ENCODE results near the gene GUCA2B.

GUCA2B gene

GRCh38 chr1:42192106-42192505, 38.9 kb downstream of the GUCA2B start:
- CTCF ChIA-PET: interaction anchor here (0.6 to 3.0 kb wide), 2 partner anchors 18 to 395 kb away, joined by 3 to 20 read pairs; no protein-coding TSS in a partner anchor
- DNase-seq (ENCODE audit: low read depth, low spot score): no peak
- TF ChIP-seq, protein P1, sequence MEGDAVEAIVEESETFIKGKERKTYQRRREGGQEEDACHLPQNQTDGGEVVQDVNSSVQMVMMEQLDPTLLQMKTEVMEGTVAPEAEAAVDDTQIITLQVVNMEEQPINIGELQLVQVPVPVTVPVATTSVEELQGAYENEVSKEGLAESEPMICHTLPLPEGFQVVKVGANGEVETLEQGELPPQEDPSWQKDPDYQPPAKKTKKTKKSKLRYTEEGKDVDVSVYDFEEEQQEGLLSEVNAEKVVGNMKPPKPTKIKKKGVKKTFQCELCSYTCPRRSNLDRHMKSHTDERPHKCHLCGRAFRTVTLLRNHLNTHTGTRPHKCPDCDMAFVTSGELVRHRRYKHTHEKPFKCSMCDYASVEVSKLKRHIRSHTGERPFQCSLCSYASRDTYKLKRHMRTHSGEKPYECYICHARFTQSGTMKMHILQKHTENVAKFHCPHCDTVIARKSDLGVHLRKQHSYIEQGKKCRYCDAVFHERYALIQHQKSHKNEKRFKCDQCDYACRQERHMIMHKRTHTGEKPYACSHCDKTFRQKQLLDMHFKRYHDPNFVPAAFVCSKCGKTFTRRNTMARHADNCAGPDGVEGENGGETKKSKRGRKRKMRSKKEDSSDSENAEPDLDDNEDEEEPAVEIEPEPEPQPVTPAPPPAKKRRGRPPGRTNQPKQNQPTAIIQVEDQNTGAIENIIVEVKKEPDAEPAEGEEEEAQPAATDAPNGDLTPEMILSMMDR (IDR thresholded peaks at IDR 0.05; ENCODE audit: insufficient read depth, low read length, missing control alignments): no peak
- no peak overlapping the region for H3K4me3 ChIP-seq (ENCODE audit: low read depth, low read length)
- POLR2A ChIA-PET: no interaction called here

DNA sequence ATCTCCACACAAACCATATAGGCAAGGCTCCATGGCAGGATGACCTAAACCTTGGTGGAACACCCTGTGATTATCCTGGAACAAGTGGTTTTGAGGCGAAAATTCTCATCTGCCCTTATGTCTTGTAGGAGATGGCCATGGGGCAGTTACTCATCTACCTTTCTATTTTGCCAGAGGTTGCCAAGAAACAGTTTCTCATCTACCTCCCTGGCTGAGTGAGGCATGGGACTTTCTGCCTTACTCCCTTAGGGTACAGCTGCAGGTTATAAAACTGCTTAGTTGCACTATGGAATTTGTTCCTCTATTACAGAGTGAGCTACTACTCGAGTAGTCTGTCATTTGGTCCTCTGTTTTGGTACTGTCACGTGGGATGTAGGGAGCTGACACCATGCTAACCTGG, 42.6 kb downstream of the GUCA2B start:
- no peak overlapping the region for H3K4me3 ChIP-seq (ENCODE audit: low read depth, low read length)
- ChIA-PET POLR2A (no interaction called here), CTCF (interaction anchor here (2.0 kb wide), 1 partner anchor 23 kb away, joined by 12 read pairs; no protein-coding TSS in a partner anchor)
- no peak for DNase-seq (ENCODE audit: low read depth, low spot score)
- TF ChIP-seq, protein P1 (IDR thresholded peaks at IDR 0.05; ENCODE audit: insufficient read depth, low read length, missing control alignments): no peak

GRCh38 chr1:42198251-42198650, 45.0 kb downstream of the GUCA2B start:
- no peak overlapping the region for H3K4me3 ChIP-seq (ENCODE audit: low read depth, low read length)
- DNase-seq (ENCODE audit: low read depth, low spot score): no peak
- ChIA-PET CTCF (interaction anchor here (0.9 to 1.2 kb wide), 3 partner anchors 13 to 144 kb away, joined by 3 to 4 read pairs (median 3); no protein-coding TSS in a partner anchor), POLR2A (no interaction called here)
- TF ChIP-seq, protein P1 (IDR thresholded peaks at IDR 0.05; ENCODE audit: insufficient read depth, low read length, missing control alignments): no peak

- POLR2A ChIA-PET: no interaction called here
- H3K4me3 ChIP-seq (ENCODE audit: low read depth, low read length): no peak overlapping the region
- CTCF ChIA-PET: interaction anchor here (1.0 to 2.7 kb wide), 2 partner anchors 11 to 29 kb away, joined by 3 to 14 read pairs; no protein-coding TSS in a partner anchor
- TF ChIP-seq, protein P1 (IDR thresholded peaks at IDR 0.05; ENCODE audit: insufficient read depth, low read length, missing control alignments): no peak
- no peak for DNase-seq (ENCODE audit: low read depth, low spot score)
Measured at GRCh38 chr1:42201986-42202385, 48.8 kb downstream of the GUCA2B start.
